ENCODE results near the gene SGCB. TPM values are rescaled to one million over a fixed set of nuclear protein-coding genes. Genes with fewer than 3 reads are reported as not detected.
A peak's percentile ranks its signal among the peaks of the same experiment; 100 is the strongest.

SGCB gene
- total RNA-seq, 1 donor from 2014 or later: 51.8 TPM

GRCh38 chr4:52037689-52038102, 403 bp downstream of the SGCB start:
- Histone ChIP-seq H3K4me1 (peaks cover 45% of the 10 kb centered on the region), H3F3A (ENCODE audit: low read depth) (peaks cover 4% of the 10 kb centered on the region), H3K9ac (peak overlapping the region; percentile 73), H3K4me2 (peak overlapping the region; percentile 96), H3K27ac (peak overlapping the region; percentile 40), H3K4me3 (peak overlapping the region; percentile 89), H2AFZ (replicated peaks) (peak overlapping the region; percentile 85), H4K20me1 (ENCODE audit: low read depth) (peaks cover 34% of the 10 kb centered on the region), H3K9me3 (ENCODE audit: low read depth) (no peaks in the 10 kb centered on the region), H3K79me2 (ENCODE audit: low read depth) (peaks cover 59% of the 10 kb centered on the region), H3K36me3 (peaks cover 6% of the 10 kb centered on the region), H3K27me3 (peaks cover 15% of the 10 kb centered on the region)
- Mint-ChIP-seq H3K4me3 (peak overlapping the region; percentile 93), H3K36me3 (peaks cover 20% of the 10 kb centered on the region), H3K27ac (peak overlapping the region; percentile 80), H3K9me3 (no peaks in the 10 kb centered on the region), H3K4me1 (peaks cover 27% of the 10 kb centered on the region), H3K27me3 (ENCODE audit: insufficient read depth, low read depth) (peaks cover 2% of the 10 kb centered on the region)
- TF ChIP-seq EZH2 (IDR thresholded peaks at IDR 0.05) (peak; percentile 46), EZH2phosphoT487 (IDR thresholded peaks at IDR 0.05) (no peak)
- peak; percentile 74 for DNase-seq (ENCODE audit: low spot score)

- Mint-ChIP-seq H3K4me1 (peaks cover 27% of the 10 kb centered on the region), H3K27ac (peak overlapping the region; percentile 80), H3K9me3 (no peaks in the 10 kb centered on the region), H3K4me3 (peak overlapping the region; percentile 93), H3K36me3 (peaks cover 25% of the 10 kb centered on the region), H3K27me3 (ENCODE audit: insufficient read depth, low read depth) (peaks cover 2% of the 10 kb centered on the region)
- Histone ChIP-seq H3K4me1 (peaks cover 45% of the 10 kb centered on the region), H3K4me2 (peak overlapping the region; percentile 96), H3K9ac (peak overlapping the region; percentile 73), H3K36me3 (peaks cover 11% of the 10 kb centered on the region), H3K27me3 (peaks cover 15% of the 10 kb centered on the region), H3K4me3 (peak overlapping the region; percentile 89), H3K9me3 (ENCODE audit: low read depth) (no peaks in the 10 kb centered on the region), H3K27ac (no peak overlapping the region), H3K79me2 (ENCODE audit: low read depth) (peaks cover 66% of the 10 kb centered on the region), H3F3A (ENCODE audit: low read depth) (peaks cover 10% of the 10 kb centered on the region), H2AFZ (replicated peaks) (no peak overlapping the region), H4K20me1 (ENCODE audit: low read depth) (peaks cover 41% of the 10 kb centered on the region)
- TF ChIP-seq EZH2 (IDR thresholded peaks at IDR 0.05) (no peak), EZH2phosphoT487 (IDR thresholded peaks at IDR 0.05) (no peak), CTCF (IDR thresholded peaks at IDR 0.05) (no peak)
- no peak for DNase-seq (ENCODE audit: low spot score)
Observed at GRCh38 chr4:52036886-52037530, 1.1 kb downstream of the SGCB start.

GRCh38 chr4:52035190-52035589, 2.9 kb downstream of the SGCB start:
- H2AFZ ChIP-seq (replicated peaks): no peak overlapping the region
- Mint-ChIP-seq H3K36me3 (peaks cover 38% of the 10 kb centered on the region), H3K4me1 (peaks cover 27% of the 10 kb centered on the region), H3K27ac (no peak overlapping the region), H3K27me3 (ENCODE audit: insufficient read depth, low read depth) (peaks cover 2% of the 10 kb centered on the region), H3K4me3 (peak overlapping the region; percentile 6), H3K9me3 (no peaks in the 10 kb centered on the region)
- no peaks in the 10 kb centered on the region for H3K9me3 ChIP-seq (ENCODE audit: low read depth)
- peaks cover 45% of the 10 kb centered on the region for H3K4me1 ChIP-seq
- TF ChIP-seq CTCF (IDR thresholded peaks at IDR 0.05) (no peak), EZH2phosphoT487 (IDR thresholded peaks at IDR 0.05) (no peak), EZH2 (IDR thresholded peaks at IDR 0.05) (no peak)
- H3K36me3 ChIP-seq: peaks cover 28% of the 10 kb centered on the region
- H3K27ac ChIP-seq: no peak overlapping the region
- H3K27me3 ChIP-seq: peaks cover 9% of the 10 kb centered on the region
- no peak for DNase-seq (ENCODE audit: low spot score)
- peaks cover 84% of the 10 kb centered on the region for H3K79me2 ChIP-seq (ENCODE audit: low read depth)
- H3K4me2 ChIP-seq: peak overlapping the region; percentile 96
- H4K20me1 ChIP-seq (ENCODE audit: low read depth): peaks cover 46% of the 10 kb centered on the region
- peaks cover 24% of the 10 kb centered on the region for H3F3A ChIP-seq (ENCODE audit: low read depth)
- peak overlapping the region; percentile 89 for H3K4me3 ChIP-seq
- no peak overlapping the region for H3K9ac ChIP-seq

GRCh38 chr4:52032005-52032404, 6.1 kb downstream of the SGCB start:
- Mint-ChIP-seq H3K9me3 (no peaks in the 10 kb centered on the region), H3K36me3 (peaks cover 50% of the 10 kb centered on the region), H3K4me3 (no peak overlapping the region), H3K27ac (no peak overlapping the region), H3K4me1 (peaks cover 16% of the 10 kb centered on the region), H3K27me3 (ENCODE audit: insufficient read depth, low read depth) (no peaks in the 10 kb centered on the region)
- DNase-seq (ENCODE audit: low spot score): no peak
- Histone ChIP-seq H3K79me2 (ENCODE audit: low read depth) (peaks cover 85% of the 10 kb centered on the region), H3K9me3 (ENCODE audit: low read depth) (no peaks in the 10 kb centered on the region), H2AFZ (replicated peaks) (no peak overlapping the region), H3K9ac (no peak overlapping the region), H3K4me2 (no peak overlapping the region), H3K27ac (peak overlapping the region; percentile 50), H3K4me3 (no peak overlapping the region), H3K36me3 (peaks cover 53% of the 10 kb centered on the region), H3F3A (ENCODE audit: low read depth) (peaks cover 37% of the 10 kb centered on the region), H4K20me1 (ENCODE audit: low read depth) (peaks cover 46% of the 10 kb centered on the region), H3K4me1 (peaks cover 43% of the 10 kb centered on the region), H3K27me3 (no peaks in the 10 kb centered on the region)
- TF ChIP-seq CTCF (IDR thresholded peaks at IDR 0.05) (no peak), EZH2 (IDR thresholded peaks at IDR 0.05) (no peak), EZH2phosphoT487 (IDR thresholded peaks at IDR 0.05) (no peak)

Measured in neural progenitor cell (in vitro differentiated cells).